ENCODE measurements around the gene AKAP14.
"Not testable (repeated sequence)": the region's sequence is repeated elsewhere in the genome, so short reads cannot be mapped to it uniquely, and the experiment has no call there.

Gene AKAP14

DNA sequence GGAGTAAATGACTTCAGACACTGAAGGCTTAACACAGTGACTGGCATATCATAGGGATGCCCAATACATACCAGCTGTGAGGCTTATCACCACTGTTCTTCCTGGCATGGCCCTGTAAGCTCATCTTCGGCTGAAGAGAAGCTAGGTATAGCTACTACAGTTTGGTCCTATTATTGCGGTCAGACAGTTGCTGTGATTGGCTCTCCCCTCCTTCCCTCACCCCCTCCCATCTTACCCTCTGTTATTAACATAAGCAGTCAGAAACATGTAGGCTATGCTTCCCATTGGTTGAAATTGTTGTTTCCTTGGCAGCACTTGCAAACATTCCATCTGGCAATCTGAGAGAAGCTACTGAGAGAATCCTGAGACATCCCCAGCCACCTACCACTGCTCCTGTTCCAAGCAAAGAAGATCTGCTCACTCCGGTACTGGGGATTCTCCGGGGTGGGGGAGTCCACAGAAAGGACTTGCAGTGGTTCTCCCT is at the start of gene AKAP14:
Gene AKAP14 (plus strand): TSS at position 51 of the 484 bp plus-strand sequence. CDS start 7,331 bp downstream, outside the sequence.
- no peak for DNase-seq

DNA sequence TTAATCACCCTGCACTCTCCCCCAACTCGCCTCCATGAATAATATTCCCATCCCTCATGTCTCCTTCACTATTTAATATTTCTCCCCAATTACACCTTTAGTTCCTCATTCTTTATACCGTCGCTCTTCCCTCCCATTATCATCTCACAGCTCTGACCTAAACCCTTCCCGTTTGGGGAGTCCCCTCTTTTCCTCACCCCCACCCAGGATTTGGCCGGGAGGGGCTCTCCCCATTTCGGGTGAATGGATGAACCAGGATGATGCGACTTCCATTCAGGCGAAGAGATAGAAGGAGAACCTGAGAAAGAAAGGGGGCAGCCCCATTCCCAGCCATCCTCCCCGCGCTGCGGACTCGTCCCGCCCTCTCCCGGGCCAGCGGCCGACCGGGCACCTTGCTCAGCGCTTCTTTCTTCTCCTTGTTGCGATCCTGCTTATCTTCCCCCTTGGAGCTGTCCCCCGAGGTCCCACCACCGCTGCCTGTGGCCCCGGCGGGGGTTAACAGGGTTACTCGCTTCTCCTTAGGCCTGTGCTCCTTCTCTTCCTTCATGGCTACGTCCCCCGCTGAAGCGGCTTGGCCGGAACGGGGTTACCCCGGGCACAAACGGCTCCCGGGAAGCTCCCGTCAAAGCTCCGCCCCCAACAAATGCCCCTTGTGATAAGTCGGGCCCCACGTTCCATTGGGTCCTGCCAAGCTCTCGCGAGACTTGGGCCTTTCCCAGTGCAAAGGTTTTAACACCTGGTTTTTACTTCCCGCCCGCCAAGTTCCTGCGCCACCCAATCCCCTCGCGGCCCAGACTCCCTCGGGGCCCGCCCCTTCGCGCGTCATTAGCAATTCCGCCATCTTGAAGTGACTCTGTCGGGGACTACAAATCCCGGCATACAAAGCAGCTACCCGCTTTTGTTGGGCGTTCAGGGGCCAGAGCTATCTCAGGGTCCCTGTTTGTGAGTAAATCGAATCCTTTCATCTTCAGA is 43.0 kb upstream of the AKAP14 start, which contains the start of gene UPF3B:
Gene UPF3B (minus strand): TSS at position 582 of the 972 bp plus-strand sequence. CDS start 35 bp downstream, at position 547.
- peak; percentile 97 for DNase-seq

DNA sequence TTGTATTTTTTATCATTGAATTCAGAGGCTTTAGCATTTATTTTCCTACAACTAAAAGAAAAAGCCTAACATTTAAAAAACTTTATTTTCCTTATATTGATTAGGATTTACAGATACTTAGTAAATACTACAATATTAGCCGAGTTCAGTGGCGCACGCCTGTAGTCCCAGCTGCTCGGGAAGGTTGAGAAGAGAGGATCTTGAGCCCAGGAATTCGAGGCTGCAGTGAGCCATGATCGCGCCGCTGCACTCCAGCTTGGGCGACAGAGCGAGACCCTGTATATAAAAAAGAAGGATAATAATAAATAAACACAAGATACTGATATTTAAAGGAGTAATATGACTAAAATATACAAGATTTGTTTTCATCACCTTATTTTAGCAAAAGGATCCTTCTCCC is 42.2 kb upstream of the AKAP14 start:
- no peak for DNase-seq

GRCh38 chrX:119870626-119871131 is 25.0 kb upstream of the AKAP14 start:
- no peak for DNase-seq

DNA sequence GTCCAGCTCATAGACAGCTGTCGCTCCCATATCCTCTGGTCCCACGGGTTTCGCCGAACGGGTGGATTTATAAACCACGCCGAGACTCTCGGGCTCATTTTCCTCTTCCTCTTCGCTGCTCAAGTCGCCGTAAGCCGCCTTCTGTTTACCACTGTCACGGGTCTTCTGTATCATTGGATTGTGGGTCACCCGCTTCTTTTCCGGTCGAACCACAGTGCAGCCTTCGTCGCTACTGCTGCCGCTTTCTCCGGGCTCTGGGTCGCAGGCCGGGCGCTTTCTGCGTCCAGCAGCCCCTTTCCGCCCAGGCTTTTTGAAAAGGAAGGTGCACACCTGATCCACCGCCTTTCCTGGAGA is 24.5 kb upstream of the AKAP14 start:
- DNase-seq, result peak; percentile 36

- peak; percentile 65 for DNase-seq
Measured at GRCh38 chrX:119871599-119872395, 23.9 kb upstream of the AKAP14 start, which contains the start of the genes NDUFA1 and RNF113A. Gene NDUFA1, plus strand, starts transcription at chrX:119871832. Its CDS starts 80 bp downstream, at chrX:119871912. Gene RNF113A, minus strand, starts transcription at chrX:119871733. Its CDS starts 120 bp downstream, at chrX:119871613.

- DNase-seq, result no peak
Measured at GRCh38 chrX:119878740-119879139, 17.0 kb upstream of the AKAP14 start.

- no peak for DNase-seq
Measured at GRCh38 chrX:119880076-119880475, 15.6 kb upstream of the AKAP14 start.

GRCh38 chrX:119880552-119881437 is 14.9 kb upstream of the AKAP14 start:
- no peak for DNase-seq

GRCh38 chrX:119885554-119886428 is 9.9 kb upstream of the AKAP14 start:
- no peak for DNase-seq

- DNase-seq, result peak; percentile 79
Measured at GRCh38 chrX:119887721-119888425, 7.8 kb upstream of the AKAP14 start.

GRCh38 chrX:119890626-119891025 is 5.1 kb upstream of the AKAP14 start:
- not testable (repeated sequence) for DNase-seq

DNA sequence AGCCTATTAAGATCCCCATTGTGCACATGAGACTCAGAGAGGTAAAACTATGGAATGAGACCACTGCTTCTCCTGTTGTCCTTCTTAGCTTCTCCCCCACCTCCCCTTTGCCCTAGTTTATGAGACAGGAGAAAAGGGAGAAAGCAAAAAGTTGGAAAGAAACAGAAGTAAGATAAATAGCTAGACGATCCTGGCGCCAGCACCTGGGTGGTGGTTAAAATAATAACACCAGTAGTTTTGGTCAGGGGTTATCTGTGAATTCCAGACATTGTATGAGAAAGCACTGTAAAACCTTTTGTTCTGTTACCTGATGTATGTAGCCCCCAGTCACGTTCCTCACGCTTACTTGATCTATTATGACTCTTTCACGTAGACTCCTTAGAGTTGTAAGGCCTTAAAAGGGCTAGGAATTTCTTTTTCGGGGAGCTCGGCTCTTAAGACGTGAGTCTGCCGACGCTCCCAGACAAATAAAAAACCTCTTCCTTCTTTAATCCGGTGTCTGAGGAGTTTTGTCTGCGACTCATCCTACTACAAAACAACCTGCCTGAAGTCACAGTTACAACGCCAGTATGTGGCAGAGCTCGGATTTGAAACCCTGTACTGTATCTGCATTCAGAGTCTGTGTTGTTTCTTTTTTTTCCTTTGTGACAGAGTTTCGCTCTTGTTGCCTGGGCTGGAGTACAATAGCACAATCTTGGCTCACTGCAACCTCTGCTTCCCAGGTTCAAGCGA is 3.6 kb upstream of the AKAP14 start:
- not testable (repeated sequence) for DNase-seq

- no peak for DNase-seq
Measured at GRCh38 chrX:119899125-119899524, 3.4 kb downstream of the AKAP14 start.

GRCh38 chrX:119900976-119901375 is 5.3 kb downstream of the AKAP14 start:
- DNase-seq, result no peak

GRCh38 chrX:119916310-119916709 is 20.6 kb downstream of the AKAP14 start:
- no peak for DNase-seq

DNA sequence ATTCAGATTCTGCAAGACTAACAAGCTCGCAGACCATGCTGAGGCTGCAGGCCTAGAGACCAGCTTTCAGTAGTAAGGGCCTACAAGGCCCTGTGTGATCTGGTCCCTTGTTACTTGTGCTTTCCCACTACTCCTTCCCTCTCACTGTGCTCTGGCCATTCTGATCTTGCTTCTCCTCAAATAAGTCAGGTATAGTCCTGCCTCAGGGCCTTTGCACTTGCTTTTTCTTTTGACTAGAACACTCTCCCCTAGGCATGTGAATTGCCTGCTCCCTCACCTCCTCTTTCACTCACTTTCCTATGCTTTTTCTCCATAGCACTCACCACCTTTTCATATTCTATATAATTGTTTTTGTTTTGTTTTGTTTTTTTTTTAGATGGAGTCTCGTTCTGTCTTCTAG is 22.2 kb downstream of the AKAP14 start:
- DNase-seq, result no peak

- no peak for DNase-seq
Measured at GRCh38 chrX:119919835-119920585, 24.3 kb downstream of the AKAP14 start.

GRCh38 chrX:119922391-119922790 is 26.7 kb downstream of the AKAP14 start:
- not testable (repeated sequence) for DNase-seq

All from NCI-H510A (cell line).